H1 (cell line): ENCODE data around the gene MCC. TPM values are rescaled to one million over a fixed set of nuclear protein-coding genes. Genes with fewer than 3 reads are reported as not detected.

Experiments used
- CTCF ChIA-PET: fragments of 300-600 bp; sonication (Branson Sonifier 250); formaldehyde crosslinking; loops from one replicate; lab custom pipeline; 2021; ENCODE audit not compliant: partially characterized antibody; lab: Charles Lee
- POLR2A ChIA-PET: fragments of 300-600 bp; sonication (Branson Sonifier 250); formaldehyde crosslinking; loops from one replicate; lab custom pipeline; 2021; ENCODE audit warnings: inconsistent platforms; ENCODE audit not compliant: partially characterized antibody; lab: Charles Lee
- DNase-seq, 2 experiments: peaks; one replicate each; pipeline versions ENCODE4 v3.0.0 to v3.0.0-alpha.2; 2010 to 2022; ENCODE audit warnings: low spot score in 2 of 2, low read depth in 1 of 2, mixed read lengths in 1 of 2
- FAIRE-seq: peaks from 2 replicates; lab custom pipeline; 2011; peaks lifted over from hg19 to GRCh38; lab: Jason Lieb, UNC
- H2AFZ ChIP-seq: 2 replicates; pipeline ENCODE4 v1.8.1; 2012; ENCODE audit warnings: low read length, inconsistent platforms
- H2AK5ac ChIP-seq: 2 replicates; pipeline ENCODE4 v1.6.1; 2013; ENCODE audit warnings: low read depth, low read length
- H2BK120ac ChIP-seq: replicated peaks from 2 replicates; pipeline ENCODE3; 2013; ENCODE audit warnings: low read depth, low read length, inconsistent platforms
- H2BK12ac ChIP-seq: 2 replicates; pipeline ENCODE4 v1.6.1; 2013; ENCODE audit warnings: low read depth, low read length
- H2BK15ac ChIP-seq: 2 replicates; pipeline ENCODE4 v1.6.1; 2013; ENCODE audit warnings: low read length
- H2BK20ac ChIP-seq: 2 replicates; pipeline ENCODE4 v1.6.1; 2013; ENCODE audit warnings: low read length
- H2BK5ac ChIP-seq: 2 replicates; pipeline ENCODE4 v1.6.1; 2013; ENCODE audit warnings: low read depth, low read length
- H3K14ac ChIP-seq: 2 replicates; pipeline ENCODE4 v1.6.1; 2013; ENCODE audit warnings: inconsistent platforms; ENCODE audit not compliant: insufficient read length
- H3K18ac ChIP-seq: 2 replicates; pipeline ENCODE4 v1.6.1; 2013; ENCODE audit warnings: low read length; ENCODE audit errors: extremely low read depth
- H3K23ac ChIP-seq: 2 replicates; pipeline ENCODE4 v1.6.1; 2013; ENCODE audit warnings: inconsistent platforms; ENCODE audit not compliant: insufficient read length
- H3K23me2 ChIP-seq: 2 replicates; pipeline ENCODE4 v1.6.1; 2013; ENCODE audit warnings: low read depth, low read length
- H3K27ac ChIP-seq: 2 replicates; pipeline ENCODE4 v1.6.1; 2011; ENCODE audit warnings: low read depth, low read length, inconsistent platforms
- H3K27me3 ChIP-seq, 4 experiments: replicated peaks in 1 of 4; 1 replicate in 1 of 4; 2 replicates in 3 of 4; pipeline versions ENCODE4 v1.6.1 to v1.8.1; 2011 to 2013; ENCODE audit warnings: low read length in 3 of 4, mild to moderate bottlenecking in 3 of 4, inconsistent platforms in 2 of 4, mixed read lengths in 2 of 4, moderate library complexity in 1 of 4; ENCODE audit not compliant: control insufficient read depth in 3 of 4, insufficient read depth in 3 of 4; ENCODE audit errors: extremely low read depth in 1 of 4
- H3K36me3 ChIP-seq, 4 experiments: 2 replicates each; pipeline versions ENCODE4 v1.6.1 to v1.8.1; 2011 to 2013; ENCODE audit warnings: mild to moderate bottlenecking in 4 of 4, low read length in 3 of 4, moderate library complexity in 2 of 4, control low read depth in 1 of 4, inconsistent platforms in 1 of 4; ENCODE audit not compliant: insufficient read depth in 4 of 4, control insufficient read depth in 2 of 4
- H3K4ac ChIP-seq: replicated peaks from 2 replicates; pipeline ENCODE3; 2013; ENCODE audit warnings: low read length, low read depth, mixed read lengths, inconsistent platforms; ENCODE audit not compliant: insufficient read length
- H3K4me1 ChIP-seq, 4 experiments: replicated peaks in 1 of 4; 1 replicate in 1 of 4; 2 replicates in 3 of 4; pipeline versions ENCODE4 v1.6.1 to v1.8.1; 2011 to 2013; ENCODE audit warnings: low read length in 3 of 4, inconsistent platforms in 2 of 4, mixed read lengths in 1 of 4; ENCODE audit not compliant: insufficient read depth in 4 of 4, control insufficient read depth in 3 of 4
- H3K4me2 ChIP-seq, 2 experiments: 2 replicates each; pipeline versions ENCODE4 v1.6.1 to v1.8.1; 2011 to 2013; ENCODE audit warnings: low read depth in 2 of 2, low read length in 2 of 2, control low read depth in 1 of 2, inconsistent platforms in 1 of 2, mild to moderate bottlenecking in 1 of 2; ENCODE audit not compliant: insufficient read depth in 1 of 2
- H3K4me3 ChIP-seq, 4 experiments: fragments of 200-600, 300-600 bp in 1 of 4; sonication (generic), shearing (Covaris generic), sonication (Bioruptor Twin) in 1 of 4; 2 replicates each; pipeline versions ENCODE4 v1.5.1 to v1.8.1; 2011 to 2016; ENCODE audit warnings: low read length in 4 of 4, low read depth in 3 of 4, control low read depth in 2 of 4, inconsistent platforms in 2 of 4, mild to moderate bottlenecking in 2 of 4, mixed read lengths in 1 of 4, moderate library complexity in 1 of 4; ENCODE audit not compliant: insufficient read depth in 2 of 4; ENCODE audit errors: extremely low read depth in 1 of 4
- H3K56ac ChIP-seq: replicated peaks from 2 replicates; pipeline ENCODE3; 2013; ENCODE audit warnings: low read depth, mild to moderate bottlenecking, mixed read lengths, low read length, inconsistent platforms; ENCODE audit not compliant: insufficient read length
- H3K79me1 ChIP-seq: 2 replicates; pipeline ENCODE4 v1.6.1; 2013; ENCODE audit warnings: low read depth, low read length, control low read depth
- H3K79me2 ChIP-seq, 2 experiments: 2 replicates each; pipeline versions ENCODE4 v1.6.1 to v1.8.1; 2012 to 2013; ENCODE audit warnings: low read length in 2 of 2, mild to moderate bottlenecking in 2 of 2, inconsistent platforms in 1 of 2; ENCODE audit not compliant: insufficient read depth in 2 of 2, control insufficient read depth in 1 of 2
- H3K9ac ChIP-seq, 4 experiments: replicated peaks in 1 of 4; 1 replicate in 1 of 4; 2 replicates in 3 of 4; pipeline versions ENCODE4 v1.6.1 to v1.8.1; 2011 to 2013; ENCODE audit warnings: low read depth in 3 of 4, low read length in 3 of 4, control low read depth in 2 of 4, mild to moderate bottlenecking in 2 of 4, moderate library complexity in 2 of 4, inconsistent platforms in 1 of 4; ENCODE audit errors: extremely low read depth in 1 of 4
- H3K9me3 ChIP-seq, 2 experiments: 2 replicates each; pipeline versions ENCODE4 v1.6.1 to v1.8.1; 2012 to 2013; ENCODE audit warnings: mild to moderate bottlenecking in 2 of 2, moderate library complexity in 2 of 2, control low read depth in 1 of 2, inconsistent platforms in 1 of 2, low read depth in 1 of 2, low read length in 1 of 2, mixed read lengths in 1 of 2; ENCODE audit not compliant: insufficient read depth in 2 of 2
- H4K20me1 ChIP-seq, 2 experiments: replicated peaks in 1 of 2; 2 replicates each; pipeline versions ENCODE3 to v1.8.1; 2011 to 2013; ENCODE audit warnings: inconsistent platforms in 2 of 2, low read length in 2 of 2, mild to moderate bottlenecking in 1 of 2; ENCODE audit not compliant: insufficient read depth in 2 of 2, control insufficient read depth in 1 of 2
- H4K5ac ChIP-seq: 2 replicates; pipeline ENCODE4 v1.6.1; 2013; ENCODE audit warnings: low read length, low read depth, mixed read lengths, inconsistent platforms; ENCODE audit not compliant: insufficient read length
- H4K8ac ChIP-seq: 2 replicates; pipeline ENCODE4 v1.8.0; 2013; ENCODE audit warnings: mild to moderate bottlenecking, moderate library complexity, low read length, inconsistent platforms; ENCODE audit not compliant: insufficient read depth; ENCODE audit errors: extremely low read depth
- H4K91ac ChIP-seq: replicated peaks from 2 replicates; pipeline ENCODE3; 2013; ENCODE audit warnings: low read length, mixed read lengths, inconsistent platforms; ENCODE audit not compliant: insufficient read length
- BCL11A ChIP-seq, 2 experiments: IDR thresholded peaks; one replicate each; pipeline ENCODE4 v1.6.1; 2011; ENCODE audit warnings: low read depth in 2 of 2, low read length in 2 of 2, mild to moderate bottlenecking in 2 of 2
- GABPA ChIP-seq: IDR thresholded peaks from 2 replicates; pipeline ENCODE4 v1.6.1; 2011; ENCODE audit warnings: mild to moderate bottlenecking, low read length, moderate library complexity, borderline replicate concordance; ENCODE audit not compliant: insufficient read depth
- SP4 ChIP-seq: IDR thresholded peaks from 2 replicates; pipeline ENCODE4 v1.6.1; 2012; ENCODE audit warnings: low read length, inconsistent platforms
- SUZ12 ChIP-seq: fragments of 200-600 bp; sonication (generic); IDR thresholded peaks from 2 replicates; pipeline ENCODE4 v1.6.1; 2012; ENCODE audit warnings: mild to moderate bottlenecking, inconsistent platforms, low read length, moderate library complexity, mixed read lengths
- TAF1 ChIP-seq: IDR thresholded peaks from 2 replicates; pipeline ENCODE4 v1.6.1; 2011; ENCODE audit warnings: mild to moderate bottlenecking, low read depth, low read length
- WGBS, 2 experiments: shearing (Covaris generic) in 1 of 2; methylation state at CpG; one replicate each; pipeline versions ENCODE4 v1.1.6 to v1.1.7; 2013 to 2015; ENCODE audit warnings: low lambda C conversion rate in 2 of 2, mixed read lengths in 2 of 2, inconsistent platforms in 1 of 2, low coverage in 1 of 2, missing lambda C conversion rate in 1 of 2; ENCODE audit not compliant: insufficient replicate concordance in 2 of 2, insufficient coverage in 1 of 2, insufficient read length in 1 of 2; ENCODE audit errors: extremely low coverage in 1 of 2, missing lambda C conversion rate in 1 of 2; 5-methylcytosine and 5-hydroxymethylcytosine counted together
- polyA plus RNA-seq, 7 experiments: library from polyadenylated mRNA; depleted of rRNA in 3 of 7; stranded (reverse) in 5 of 7; unstranded in 2 of 7; fragments of >200 nt in 5 of 7; fragments of 200-250 nt in 2 of 7; gene quantifications; 1 replicate in 5 of 7; 2 replicates in 1 of 7; 4 replicates in 1 of 7; pipeline versions ENCODE4 v1.2.1 to v1.2.3, GENCODE V29; 2011 to 2013; ENCODE audit warnings: missing spikeins in 2 of 7, mixed read lengths in 2 of 7
- total RNA-seq: library from RNA; stranded (reverse); fragmentation: NEBNext Ultra II Directional; extraction: Animal tissue kit (Norgen Biotek cat#: 25700); gene quantifications from 2 replicates; pipeline ENCODE4 v1.2.1, GENCODE V29; 2021
- TF ChIP-seq, protein P1 (sequence below): IDR thresholded peaks from 2 replicates; pipeline ENCODE4 v1.6.1; 2012; ENCODE audit warnings: inconsistent platforms

MCC gene
- total and polyA plus RNA-seq, 2 of the 8 experiments (the other 6 are each of a cell fraction or from before 2014, with no cell fraction given) = 2.6 to 18.3 TPM

GRCh38 chr5:113331209-113331551, 157.1 kb downstream of the MCC start:
- Histone ChIP-seq H3K36me3 (no peaks in the 10 kb centered on the region), H3K4me1 (no peaks in the 10 kb centered on the region), H3K27ac (no peak overlapping the region), H3K18ac (no peak overlapping the region), H2AK5ac (no peak overlapping the region), H3K9me3 (no peaks in the 10 kb centered on the region), H2BK120ac (no peak overlapping the region), H3K23ac (no peak overlapping the region), H3K27me3 (no peaks in the 10 kb centered on the region), H4K8ac (no peak overlapping the region), H2BK15ac (no peak overlapping the region), H3K56ac (no peak overlapping the region), H3K14ac (no peak overlapping the region), H4K5ac (no peak overlapping the region), H3K4ac (no peak overlapping the region), H2BK20ac (no peak overlapping the region), H2BK5ac (no peak overlapping the region), H3K23me2 (no peaks in the 10 kb centered on the region), H4K91ac (no peak overlapping the region), H2BK12ac (no peak overlapping the region), H3K4me2 (no peak overlapping the region), H2AFZ (no peak overlapping the region), H3K4me3 (no peak overlapping the region), H3K79me1 (no peaks in the 10 kb centered on the region), H4K20me1 (no peaks in the 10 kb centered on the region), H3K9ac (no peak overlapping the region), H3K79me2 (no peaks in the 10 kb centered on the region)
- ChIA-PET CTCF (interaction anchor here (0.5 to 2.4 kb wide), 9 partner anchors 9 to 335 kb away, joined by 3 to 8 read pairs (median 3); no protein-coding TSS in a partner anchor), POLR2A (no interaction called here)
- WGBS, 2 experiments = 99% methylated on average over 4 of the region's 4 CpGs; no CpG with 5 or more reads in 1 of the 2 experiments
- no peak for FAIRE-seq
- no peak for DNase-seq
- no peak for TF ChIP-seq BCL11A (IDR thresholded peaks at IDR 0.05; ENCODE audit: low read depth in 2 of 2, low read length in 2 of 2)
- no peak for TF ChIP-seq SUZ12
- no peak for TF ChIP-seq GABPA
- no peak for TF ChIP-seq TAF1
- TF ChIP-seq, protein P1, sequence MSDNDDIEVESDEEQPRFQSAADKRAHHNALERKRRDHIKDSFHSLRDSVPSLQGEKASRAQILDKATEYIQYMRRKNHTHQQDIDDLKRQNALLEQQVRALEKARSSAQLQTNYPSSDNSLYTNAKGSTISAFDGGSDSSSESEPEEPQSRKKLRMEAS = no peak
- TF ChIP-seq SP4 = no peak
